K562 (cell line): Measurements from ENCODE around the gene PCNX3.

Source experiments
- CREM ChIP-seq: IDR thresholded peaks from 2 replicates; pipeline ENCODE4 v1.6.1; 2014; ENCODE audit warnings: antibody characterized with exemption, low read depth
- ELF1 ChIP-seq: fragments of 200-800 bp; sonication (Bioruptor generic); IDR thresholded peaks from 2 replicates; pipeline ENCODE4 v1.6.1; 2016; ENCODE audit warnings: missing genetic modification characterization, missing compliant biosample characterization
- FOSL1 ChIP-seq: fragments of 200-800 bp; sonication (Bioruptor generic); conservative IDR thresholded peaks from 2 replicates; pipeline ENCODE4 v1.6.1; 2016; ENCODE audit warnings: missing genetic modification characterization, missing compliant biosample characterization
- FOXK1 ChIP-seq: sonication (generic); formaldehyde crosslinking; IDR thresholded peaks from 2 replicates; pipeline ENCODE4 v1.8.0; 2022; ENCODE audit warnings: missing genetic modification reagents, mild to moderate bottlenecking, borderline replicate concordance
- MEF2A ChIP-seq: IDR thresholded peaks from 2 replicates; pipeline ENCODE4 v1.6.1; 2011; ENCODE audit warnings: low read depth, mild to moderate bottlenecking, low read length, moderate library complexity; ENCODE audit not compliant: control insufficient read depth
- NFIC ChIP-seq: fragments of 450-650 bp; IDR thresholded peaks from 2 replicates; pipeline ENCODE4 v1.6.1; 2017; ENCODE audit warnings: mild to moderate bottlenecking, inconsistent platforms
- SIRT6 ChIP-seq: IDR thresholded peaks from one replicate; pipeline ENCODE4 v1.6.1; 2012; ENCODE audit warnings: low read depth, mild to moderate bottlenecking, control low read depth, inconsistent platforms, low read length, moderate library complexity
- ZBTB1 ChIP-seq: sonication (generic); formaldehyde crosslinking; IDR thresholded peaks from 2 replicates; pipeline ENCODE4 v1.8.1; 2023; ENCODE audit warnings: missing genetic modification reagents, low read depth, mild to moderate bottlenecking, borderline replicate concordance
- ZBTB11 ChIP-seq, 3 experiments: fragments of 200-800 bp in 1 of 3; fragments of 250-450 bp in 1 of 3; fragments of 450-650 bp in 1 of 3; sonication (Bioruptor Pico) in 1 of 3; sonication (Bioruptor generic) in 1 of 3; formaldehyde crosslinking in 1 of 3; IDR thresholded peaks; 2 replicates each; pipeline versions ENCODE4 v1.6.1 to v1.8.0; 2016 to 2022; ENCODE audit warnings: mild to moderate bottlenecking in 2 of 3, missing genetic modification characterization in 2 of 3, missing compliant biosample characterization in 1 of 3, moderate library complexity in 1 of 3
- ZNF431 ChIP-seq: sonication (generic); formaldehyde crosslinking; IDR thresholded peaks from 2 replicates; pipeline ENCODE4 v1.8.0; 2022; ENCODE audit warnings: mild to moderate bottlenecking, missing genetic modification reagents
- ZNF707 ChIP-seq: fragments of 250-450 bp; sonication (Bioruptor Pico); conservative IDR thresholded peaks from 2 replicates; pipeline ENCODE4 v1.8.0; 2022; ENCODE audit warnings: inconsistent platforms, mild to moderate bottlenecking, moderate library complexity
- TF ChIP-seq, protein P1 (sequence below), 3 experiments: IDR thresholded peaks in 2 of 3; conservative IDR thresholded peaks in 1 of 3; 2 replicates each; pipeline ENCODE4 v1.5.1; 2011 to 2012; ENCODE audit warnings: low read length in 3 of 3, mild to moderate bottlenecking in 3 of 3, control low read depth in 2 of 3, improper control_type of control experiment in 1 of 3, inconsistent platforms in 1 of 3, low read depth in 1 of 3, mixed read lengths in 1 of 3, moderate library complexity in 1 of 3; ENCODE audit not compliant: insufficient read depth in 2 of 3
- TF ChIP-seq, protein P2 (sequence below): sonication (generic); formaldehyde crosslinking; IDR thresholded peaks from 2 replicates; pipeline ENCODE4 v1.8.0; 2022; ENCODE audit warnings: missing genetic modification reagents, mild to moderate bottlenecking, borderline replicate concordance
- TF ChIP-seq, protein P3 (sequence below): sonication (generic); formaldehyde crosslinking; IDR thresholded peaks from 2 replicates; pipeline ENCODE4 v1.9.0; 2022; ENCODE audit warnings: mild to moderate bottlenecking, missing genetic modification reagents

- TF ChIP-seq NFIC, result no peak
- no peak for TF ChIP-seq ZBTB1 (CRISPR knock-in tag)
- TF ChIP-seq ZBTB11 (CRISPR knock-in tag; IDR thresholded peaks at IDR 0.05), result no peak
- TF ChIP-seq, protein P1, sequence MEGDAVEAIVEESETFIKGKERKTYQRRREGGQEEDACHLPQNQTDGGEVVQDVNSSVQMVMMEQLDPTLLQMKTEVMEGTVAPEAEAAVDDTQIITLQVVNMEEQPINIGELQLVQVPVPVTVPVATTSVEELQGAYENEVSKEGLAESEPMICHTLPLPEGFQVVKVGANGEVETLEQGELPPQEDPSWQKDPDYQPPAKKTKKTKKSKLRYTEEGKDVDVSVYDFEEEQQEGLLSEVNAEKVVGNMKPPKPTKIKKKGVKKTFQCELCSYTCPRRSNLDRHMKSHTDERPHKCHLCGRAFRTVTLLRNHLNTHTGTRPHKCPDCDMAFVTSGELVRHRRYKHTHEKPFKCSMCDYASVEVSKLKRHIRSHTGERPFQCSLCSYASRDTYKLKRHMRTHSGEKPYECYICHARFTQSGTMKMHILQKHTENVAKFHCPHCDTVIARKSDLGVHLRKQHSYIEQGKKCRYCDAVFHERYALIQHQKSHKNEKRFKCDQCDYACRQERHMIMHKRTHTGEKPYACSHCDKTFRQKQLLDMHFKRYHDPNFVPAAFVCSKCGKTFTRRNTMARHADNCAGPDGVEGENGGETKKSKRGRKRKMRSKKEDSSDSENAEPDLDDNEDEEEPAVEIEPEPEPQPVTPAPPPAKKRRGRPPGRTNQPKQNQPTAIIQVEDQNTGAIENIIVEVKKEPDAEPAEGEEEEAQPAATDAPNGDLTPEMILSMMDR (IDR thresholded peaks at IDR 0.05 in 2 of 3, conservative IDR thresholded peaks at IDR 0.05 in 1 of 3; ENCODE audit: insufficient read depth in 2 of 3, low read depth in 1 of 3, low read length in 3 of 3), result no peak
- TF ChIP-seq MEF2A, result no peak
- TF ChIP-seq SIRT6, result no peak
- no peak for TF ChIP-seq FOSL1
- TF ChIP-seq, protein P2, sequence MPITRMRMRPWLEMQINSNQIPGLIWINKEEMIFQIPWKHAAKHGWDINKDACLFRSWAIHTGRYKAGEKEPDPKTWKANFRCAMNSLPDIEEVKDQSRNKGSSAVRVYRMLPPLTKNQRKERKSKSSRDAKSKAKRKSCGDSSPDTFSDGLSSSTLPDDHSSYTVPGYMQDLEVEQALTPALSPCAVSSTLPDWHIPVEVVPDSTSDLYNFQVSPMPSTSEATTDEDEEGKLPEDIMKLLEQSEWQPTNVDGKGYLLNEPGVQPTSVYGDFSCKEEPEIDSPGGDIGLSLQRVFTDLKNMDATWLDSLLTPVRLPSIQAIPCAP (CRISPR knock-in tag), result no peak
- no peak for TF ChIP-seq FOXK1 (CRISPR knock-in tag)
- TF ChIP-seq CREM, result no peak
- no peak for TF ChIP-seq ZNF431 (CRISPR knock-in tag)
- no peak for TF ChIP-seq ZNF707
- TF ChIP-seq ELF1, result no peak
- TF ChIP-seq, protein P3, sequence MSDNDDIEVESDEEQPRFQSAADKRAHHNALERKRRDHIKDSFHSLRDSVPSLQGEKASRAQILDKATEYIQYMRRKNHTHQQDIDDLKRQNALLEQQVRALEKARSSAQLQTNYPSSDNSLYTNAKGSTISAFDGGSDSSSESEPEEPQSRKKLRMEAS (CRISPR knock-in tag), result no peak
Observed at GRCh38 chr11:65640483-65641296, 25.1 kb downstream of the PCNX3 start.
